ENCODE data around the gene SEMA6A. TPM values are rescaled to one million over a fixed set of nuclear protein-coding genes. Genes with fewer than 3 reads are reported as not detected.

The SEMA6A gene
- not detected for total RNA-seq
- polyA plus RNA-seq = under 1 TPM; 0.18 to 0.69 (median 0.22) TPM
- total RNA-seq = 0 to 0.17 (median 0.04) reads per million in 6 experiments

- DNase-seq = no peak
- H3K27me3 Mint-ChIP-seq = peaks cover 39 to 78% (median 63%) of the 10 kb centered on the region in 5 donors
- H3K4me3 Mint-ChIP-seq = peak within 1 kb of the TSS; percentile 63 to 86 (median 74)
- H3K9me3 Mint-ChIP-seq = peaks cover 0 to 1% (median 0%) of the 10 kb centered on the region in 9 donors
- peaks cover 0 to 3% (median 2%) of the 10 kb centered on the region in 3 donors for H3K36me3 Mint-ChIP-seq
- POLR2A ChIA-PET = no interaction called here
- peak in 1 of 2 donors; percentile 41 for ATAC-seq
- no peak within 1 kb of the TSS for H3K27ac Mint-ChIP-seq
- peaks cover 15 to 28% (median 25%) of the 10 kb centered on the region in 4 donors for H3K4me1 Mint-ChIP-seq
These were observed at the start of gene SEMA6A for GRCh38 chr5:116574367-116575325. TSS of gene SEMA6A (minus strand) at chr5:116574823. CDS start at chr5:116504944, 69,879 bp downstream.

GRCh38 chr5:116622375-116623050, 47.9 kb upstream of the SEMA6A start:
- H3K27ac Mint-ChIP-seq = no peak overlapping the region

DNA sequence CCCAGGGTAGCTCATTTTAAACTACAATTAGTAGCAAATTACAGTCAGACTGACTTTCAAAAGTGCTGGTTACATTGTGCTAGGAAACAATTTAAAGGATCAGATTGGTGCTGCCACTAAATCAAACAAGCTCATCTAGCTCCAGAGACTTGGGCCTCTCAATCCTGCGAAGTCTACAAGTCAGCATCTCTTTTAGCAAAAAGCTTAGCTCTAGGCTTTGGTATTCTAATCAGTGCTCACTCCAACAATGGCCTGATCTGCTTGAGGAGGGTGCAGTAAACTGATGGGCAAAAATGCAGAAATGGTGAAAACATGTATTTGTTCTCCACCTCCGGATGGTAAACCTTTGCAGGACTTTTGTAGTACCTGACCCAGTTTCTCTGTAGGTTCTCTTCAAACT, 47.0 kb upstream of the SEMA6A start:
- POLR2A ChIA-PET = no interaction called here
- no peaks in the 10 kb centered on the region for H3K36me3 Mint-ChIP-seq

More at GRCh38 chr5:116622375-116623050, 47.9 kb upstream of the SEMA6A start:
- H3K36me3 Mint-ChIP-seq = no peaks in the 10 kb centered on the region
- no peak for ATAC-seq
- no peaks in the 10 kb centered on the region for H3K4me1 Mint-ChIP-seq
- peaks cover 0 to 2% (median 0%) of the 10 kb centered on the region in 9 donors for H3K9me3 Mint-ChIP-seq
- H3K4me3 Mint-ChIP-seq = no peak overlapping the region
- no peak for DNase-seq
- POLR2A ChIA-PET = no interaction called here
- peaks cover 0 to 18% (median 7%) of the 10 kb centered on the region in 5 donors for H3K27me3 Mint-ChIP-seq

DNA sequence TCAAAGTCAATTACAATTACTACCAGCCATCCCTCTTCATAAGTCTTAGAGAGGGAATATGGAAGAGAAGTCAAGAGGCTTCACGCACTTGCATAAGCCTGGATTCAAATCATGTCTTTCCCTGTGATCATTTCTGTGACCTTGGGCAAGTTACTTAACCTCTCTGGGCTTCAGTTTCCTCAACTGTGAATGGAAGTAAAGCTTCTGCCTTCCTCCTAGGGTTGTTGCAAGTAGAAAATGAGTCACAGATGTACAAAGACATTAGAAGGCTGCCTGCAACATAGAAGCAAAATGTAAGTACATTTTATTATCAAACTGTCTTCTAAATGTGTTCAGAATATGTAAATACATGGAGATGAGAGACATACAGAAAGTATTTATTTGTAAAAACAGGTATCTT, 42.3 kb upstream of the SEMA6A start:
- Mint-ChIP-seq H3K4me3 (no peak overlapping the region), H3K9me3 (peaks cover 0 to 2% (median 0%) of the 10 kb centered on the region in 9 donors), H3K27ac (no peak overlapping the region), H3K4me1 (peaks cover 0 to 5% (median 0%) of the 10 kb centered on the region in 4 donors), H3K27me3 (peaks cover 1 to 24% (median 5%) of the 10 kb centered on the region in 5 donors), H3K36me3 (no peaks in the 10 kb centered on the region)
- ATAC-seq = no peak
- POLR2A ChIA-PET = no interaction called here
- no peak for DNase-seq

More for the DNA sequence above, 47.0 kb upstream of the SEMA6A start:
- no peak overlapping the region for H3K27ac Mint-ChIP-seq
- H3K4me1 Mint-ChIP-seq = no peaks in the 10 kb centered on the region
- H3K9me3 Mint-ChIP-seq = peaks cover 0 to 2% (median 0%) of the 10 kb centered on the region in 9 donors
- ATAC-seq (no peak), DNase-seq (no peak)
- peaks cover 0 to 15% (median 7%) of the 10 kb centered on the region in 5 donors for H3K27me3 Mint-ChIP-seq
- H3K4me3 Mint-ChIP-seq = no peak overlapping the region

- Mint-ChIP-seq H3K27ac (no peak overlapping the region), H3K36me3 (no peaks in the 10 kb centered on the region), H3K4me3 (no peak overlapping the region), H3K27me3 (peaks cover 1 to 24% (median 3%) of the 10 kb centered on the region in 5 donors), H3K9me3 (peaks cover 0 to 2% (median 0%) of the 10 kb centered on the region in 9 donors), H3K4me1 (peaks cover 0 to 5% (median 0%) of the 10 kb centered on the region in 4 donors)
- POLR2A ChIA-PET = no interaction called here
- DNase-seq (no peak), ATAC-seq (no peak)
These were observed 39.9 kb upstream of the SEMA6A start for GRCh38 chr5:116614603-116614920.

GRCh38 chr5:116613445-116613844, 38.8 kb upstream of the SEMA6A start:
- Mint-ChIP-seq H3K36me3 (no peaks in the 10 kb centered on the region), H3K4me1 (peaks cover 0 to 5% (median 0%) of the 10 kb centered on the region in 4 donors), H3K27me3 (peaks cover 0 to 18% (median 3%) of the 10 kb centered on the region in 5 donors), H3K27ac (no peak overlapping the region), H3K9me3 (no peaks in the 10 kb centered on the region), H3K4me3 (no peak overlapping the region)
- POLR2A ChIA-PET = no interaction called here
- ATAC-seq (no peak), DNase-seq (no peak)

- no peak for ATAC-seq
- H3K4me1 Mint-ChIP-seq = peaks cover 0 to 5% (median 0%) of the 10 kb centered on the region in 4 donors
- H3K27me3 Mint-ChIP-seq = peaks cover 0 to 18% (median 3%) of the 10 kb centered on the region in 5 donors
- no peaks in the 10 kb centered on the region for H3K9me3 Mint-ChIP-seq
- H3K4me3 Mint-ChIP-seq = no peak overlapping the region
- DNase-seq = no peak
- no peaks in the 10 kb centered on the region for H3K36me3 Mint-ChIP-seq
- POLR2A ChIA-PET = no interaction called here
- H3K27ac Mint-ChIP-seq = no peak overlapping the region
These were observed 37.8 kb upstream of the SEMA6A start for GRCh38 chr5:116612431-116612830.

DNA sequence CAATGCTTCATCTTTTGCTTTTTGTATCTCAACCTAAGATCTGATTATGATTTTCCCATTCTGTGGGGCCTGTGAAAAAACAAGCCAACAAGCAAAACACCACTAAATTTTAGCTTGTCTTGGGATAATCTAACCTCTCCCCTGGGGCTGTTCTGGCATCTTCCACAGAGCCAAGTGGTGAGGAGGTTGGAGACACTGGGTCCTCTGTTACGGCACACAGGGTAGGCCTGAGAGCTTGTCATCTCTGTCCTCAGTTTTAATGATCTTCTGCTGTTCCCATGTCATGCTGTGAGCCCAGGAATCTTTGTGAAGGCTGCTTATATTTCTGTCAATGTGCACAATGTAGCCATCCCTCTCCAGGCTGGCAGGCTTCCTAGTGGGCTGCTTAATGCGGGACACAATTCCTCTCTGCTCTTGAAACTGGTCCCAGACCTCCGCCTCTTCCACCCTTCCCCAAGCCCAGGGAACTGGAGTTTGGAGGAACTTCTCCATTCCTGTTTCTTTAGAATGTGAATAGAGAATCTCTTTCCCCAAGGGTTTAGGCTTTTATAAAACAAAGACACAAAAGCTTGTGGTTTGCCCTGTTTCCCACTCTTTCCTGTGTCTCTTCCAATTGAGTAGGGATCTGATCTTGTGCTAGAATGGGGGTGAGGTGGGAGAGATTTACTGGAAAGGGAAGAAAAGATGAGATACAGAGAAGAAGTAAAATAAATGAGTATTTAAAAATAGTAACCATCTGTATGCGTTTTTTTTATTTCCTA, 30.9 kb upstream of the SEMA6A start:
- H3K4me3 Mint-ChIP-seq = no peak overlapping the region
- ATAC-seq (no peak), DNase-seq (no peak)
- H3K9me3 Mint-ChIP-seq = no peaks in the 10 kb centered on the region
- POLR2A ChIA-PET = no interaction called here
- no peaks in the 10 kb centered on the region for H3K36me3 Mint-ChIP-seq
- H3K27me3 Mint-ChIP-seq = peaks cover 1 to 16% (median 9%) of the 10 kb centered on the region in 5 donors
- no peaks in the 10 kb centered on the region for H3K4me1 Mint-ChIP-seq
- H3K27ac Mint-ChIP-seq = no peak overlapping the region

DNA sequence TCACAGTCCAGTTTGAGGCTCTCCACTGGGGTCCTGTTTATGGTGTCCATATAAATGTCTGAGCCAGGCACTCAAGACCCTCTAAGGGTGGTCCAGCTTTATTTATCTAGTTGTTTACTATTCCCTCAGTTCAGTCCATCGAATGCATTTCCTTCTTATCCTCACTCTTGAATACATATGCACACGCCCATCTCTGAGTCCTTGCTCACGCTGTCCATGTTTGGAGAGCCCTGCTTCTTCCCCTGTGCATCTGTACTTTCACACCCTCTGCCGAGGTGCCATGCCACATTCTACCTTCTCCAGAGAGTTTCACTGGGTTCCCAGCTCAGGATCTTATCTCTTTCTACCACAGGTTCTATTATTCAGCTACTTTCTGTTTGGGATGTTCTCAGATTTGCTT, 30.2 kb upstream of the SEMA6A start:
- POLR2A ChIA-PET = no interaction called here
- Mint-ChIP-seq H3K4me3 (no peak overlapping the region), H3K9me3 (no peaks in the 10 kb centered on the region), H3K27me3 (peaks cover 1 to 22% (median 11%) of the 10 kb centered on the region in 5 donors), H3K36me3 (no peaks in the 10 kb centered on the region), H3K4me1 (no peaks in the 10 kb centered on the region), H3K27ac (no peak overlapping the region)
- ATAC-seq (no peak), DNase-seq (no peak)

- Mint-ChIP-seq H3K27ac (no peak overlapping the region), H3K4me3 (no peak overlapping the region), H3K36me3 (no peaks in the 10 kb centered on the region), H3K4me1 (no peaks in the 10 kb centered on the region), H3K9me3 (no peaks in the 10 kb centered on the region), H3K27me3 (peaks cover 1 to 22% (median 9%) of the 10 kb centered on the region in 5 donors)
- no peak for DNase-seq
- ATAC-seq = no peak
- POLR2A ChIA-PET = no interaction called here
These were observed 26.3 kb upstream of the SEMA6A start for GRCh38 chr5:116600876-116601275.

DNA sequence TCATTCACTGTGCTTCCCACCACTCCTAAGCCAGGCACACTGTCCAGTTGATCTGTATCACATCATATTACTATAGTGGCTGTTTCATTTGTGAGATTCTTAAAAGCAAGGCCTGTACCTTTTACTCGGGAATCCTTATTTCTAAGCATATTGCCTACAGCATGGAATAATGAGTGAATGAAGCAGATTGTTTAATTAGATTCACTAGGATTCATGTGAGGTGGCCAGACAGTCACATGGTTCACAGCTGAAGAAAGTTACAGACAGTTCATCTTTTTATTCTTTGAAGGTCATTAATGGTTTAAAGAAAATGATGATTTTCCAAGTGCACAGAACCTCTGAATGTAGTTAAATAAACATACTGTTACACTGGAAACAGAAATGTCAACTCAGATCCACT, 24.3 kb upstream of the SEMA6A start:
- no peak for ATAC-seq
- no peaks in the 10 kb centered on the region for H3K9me3 Mint-ChIP-seq
- H3K27me3 Mint-ChIP-seq = peaks cover 3 to 22% (median 9%) of the 10 kb centered on the region in 5 donors
- H3K4me3 Mint-ChIP-seq = no peak overlapping the region
- DNase-seq = no peak
- no peaks in the 10 kb centered on the region for H3K4me1 Mint-ChIP-seq
- POLR2A ChIA-PET = no interaction called here
- H3K36me3 Mint-ChIP-seq = no peaks in the 10 kb centered on the region
- no peak overlapping the region for H3K27ac Mint-ChIP-seq

- H3K27me3 Mint-ChIP-seq = peaks cover 4 to 9% (median 6%) of the 10 kb centered on the region in 5 donors
- POLR2A ChIA-PET = no interaction called here
- no peak overlapping the region for H3K4me3 Mint-ChIP-seq
- H3K4me1 Mint-ChIP-seq = no peaks in the 10 kb centered on the region
- ATAC-seq (no peak), DNase-seq (no peak)
- H3K27ac Mint-ChIP-seq = peak overlapping the region in 1 of 10 donors; percentile 33
- no peaks in the 10 kb centered on the region for H3K36me3 Mint-ChIP-seq
- peaks cover 0 to 10% (median 3%) of the 10 kb centered on the region in 9 donors for H3K9me3 Mint-ChIP-seq
These were observed 20.9 kb upstream of the SEMA6A start for GRCh38 chr5:116595498-116595897.
